GM19324 (cell line): ENCODE data around the gene ZMIZ2.
"Not testable (repeated sequence)": the region's sequence is repeated elsewhere in the genome, so short reads cannot be mapped to it uniquely, and the experiment has no call there.

ENCODE experiments used
- ATAC-seq: cut with Tn5 transposase; IDR thresholded peaks from one replicate; pipeline ENCODE4 v1.9.1; 2021; ENCODE audit warnings: mild to moderate bottlenecking, moderate library complexity; ENCODE audit not compliant: unreplicated experiment, low FRiP score

Gene ZMIZ2

DNA sequence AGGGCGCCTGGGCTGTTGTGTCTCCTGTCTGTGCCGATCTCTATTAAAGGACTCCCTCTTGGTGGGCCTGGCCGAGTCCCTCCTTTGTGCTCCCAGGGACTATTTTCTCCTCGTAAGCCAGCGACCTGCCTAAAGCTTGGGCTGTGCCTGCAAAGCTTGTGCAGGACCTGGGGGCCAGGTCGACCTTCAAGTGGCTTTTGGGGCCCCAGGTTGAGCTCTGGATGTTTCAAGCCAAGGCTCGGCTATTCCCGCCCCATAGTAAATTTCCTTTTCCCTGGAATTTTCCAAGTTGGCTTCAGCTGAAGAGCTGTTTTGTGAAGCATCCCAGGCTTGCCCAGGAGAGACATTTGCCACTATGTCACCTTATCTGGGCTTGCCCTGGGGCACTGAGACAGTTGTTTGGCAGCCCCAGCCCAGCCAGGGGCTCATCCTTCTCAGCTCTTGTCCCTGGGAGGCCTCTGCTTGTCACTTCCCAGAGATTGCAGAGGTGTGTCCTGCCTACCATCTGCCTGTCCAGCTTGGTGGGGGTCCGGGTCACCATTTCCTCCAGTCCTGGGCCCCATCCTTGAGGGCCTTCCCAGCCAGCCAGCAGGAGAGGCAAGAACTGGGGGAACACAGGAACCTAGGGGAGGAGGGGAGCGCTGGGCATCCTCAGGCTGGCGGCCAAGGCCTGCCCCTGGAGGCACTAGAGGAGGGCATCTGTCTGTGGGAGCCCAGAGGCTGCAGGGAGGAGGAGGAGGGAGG lies 20.2 kb downstream of the ZMIZ2 start:
- no peak for ATAC-seq

DNA sequence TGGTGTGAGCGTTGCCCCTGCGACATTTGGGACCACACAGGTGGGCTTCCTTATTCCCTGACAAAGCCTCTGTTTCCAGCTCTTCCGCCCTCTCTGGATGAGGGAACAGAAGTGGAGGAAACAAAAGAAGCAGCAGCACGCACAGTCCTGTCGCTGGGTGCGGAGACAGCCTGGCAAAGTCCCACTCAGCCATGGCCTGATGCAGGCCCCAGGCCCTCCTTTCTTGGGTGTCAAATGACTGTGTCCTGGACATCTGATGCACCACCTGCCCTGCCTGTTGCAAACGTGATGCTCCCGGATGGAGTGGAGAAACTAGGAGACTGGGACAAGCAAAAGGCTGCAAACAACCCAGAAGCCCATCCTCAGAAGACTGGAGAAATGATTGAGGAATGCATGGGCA lies 20.7 kb downstream of the ZMIZ2 start:
- ATAC-seq: no peak

- peak; percentile 60 for ATAC-seq
Measured at GRCh38 chr7:44769776-44770294, 21.2 kb downstream of the ZMIZ2 start.

- no peak for ATAC-seq
Measured at GRCh38 chr7:44771358-44771757, 22.7 kb downstream of the ZMIZ2 start.

GRCh38 chr7:44772440-44772839 lies 23.8 kb downstream of the ZMIZ2 start:
- no peak for ATAC-seq

- no peak for ATAC-seq
Measured at GRCh38 chr7:44772867-44773266, 24.2 kb downstream of the ZMIZ2 start.

DNA sequence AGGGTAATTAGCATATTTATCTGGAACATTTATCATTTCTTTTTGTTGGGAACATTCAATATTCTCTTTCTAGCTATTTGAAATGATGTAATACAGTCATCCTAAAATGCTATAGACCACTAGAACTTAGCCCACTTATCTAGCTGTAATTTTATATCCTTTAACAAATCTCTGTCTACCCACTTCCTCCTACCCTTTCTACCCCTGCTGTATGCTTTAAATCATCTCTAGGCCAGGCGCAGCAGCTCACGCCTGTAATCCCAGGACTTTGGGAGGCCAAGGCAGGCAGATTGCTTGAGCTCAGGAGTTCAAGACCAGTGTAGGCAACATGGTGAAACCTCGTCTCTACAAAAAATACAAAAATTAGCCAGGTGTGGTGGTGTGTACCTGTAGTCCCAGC lies 25.8 kb downstream of the ZMIZ2 start:
- ATAC-seq: not testable (repeated sequence)

DNA sequence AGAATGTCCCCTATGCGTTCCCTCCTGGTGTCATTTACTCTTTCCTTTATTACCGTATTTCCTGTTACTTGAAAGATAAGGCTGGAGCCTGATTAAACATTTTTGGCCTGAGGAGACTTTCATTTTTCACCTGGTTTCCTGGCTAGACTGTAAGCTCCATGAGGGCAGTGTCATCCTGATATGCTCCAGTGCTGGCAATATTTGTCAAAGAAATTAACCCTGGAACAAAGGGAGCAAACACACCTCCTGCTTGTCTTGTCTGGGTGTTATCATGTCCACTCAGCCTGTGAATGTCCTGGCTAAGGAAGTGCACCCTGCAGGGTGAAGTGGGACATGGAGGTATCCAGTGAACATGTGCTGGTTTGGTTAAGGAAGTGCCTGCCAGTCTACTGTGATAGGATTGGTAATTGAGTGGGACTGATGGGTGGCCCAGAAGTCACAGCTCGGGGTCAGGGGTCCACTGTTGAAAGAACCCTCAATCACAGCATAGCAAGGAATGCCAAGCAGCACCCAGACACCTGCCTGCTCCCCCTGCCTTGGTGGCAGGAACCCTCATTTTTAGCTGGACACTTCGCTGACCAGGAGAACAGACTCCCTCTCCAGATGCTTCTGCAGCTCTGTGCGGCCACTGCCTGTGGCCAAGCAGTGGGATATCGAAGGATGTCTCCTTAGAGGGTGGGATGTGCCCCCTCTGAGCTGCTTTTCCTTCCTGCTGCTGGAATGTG lies 26.9 kb downstream of the ZMIZ2 start:
- ATAC-seq: no peak

GRCh38 chr7:44776211-44776610 lies 27.6 kb downstream of the ZMIZ2 start:
- no peak for ATAC-seq

GRCh38 chr7:44782460-44782859 lies 33.8 kb downstream of the ZMIZ2 start:
- ATAC-seq: no peak

DNA sequence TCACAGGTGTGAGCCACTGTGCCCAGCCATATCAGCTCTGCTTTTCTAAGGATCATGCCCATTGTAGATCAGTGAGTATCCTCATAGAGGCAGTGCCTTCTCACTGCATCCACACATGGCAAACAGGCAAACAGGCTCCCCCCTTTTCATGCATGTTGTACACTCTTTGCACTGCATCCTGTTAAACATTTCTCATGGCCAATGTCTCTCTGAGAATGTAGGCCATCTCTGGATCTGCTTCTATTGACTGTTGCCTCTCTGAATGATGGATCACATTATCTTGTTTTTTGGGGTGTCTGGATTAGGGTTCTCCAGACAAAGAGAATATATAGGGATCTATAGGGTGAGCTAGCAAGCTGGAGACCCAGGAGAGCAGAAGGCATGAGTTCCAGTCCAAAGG lies 34.8 kb downstream of the ZMIZ2 start:
- ATAC-seq: no peak

- no peak for ATAC-seq
Measured at GRCh38 chr7:44784364-44784763, 35.7 kb downstream of the ZMIZ2 start.

DNA sequence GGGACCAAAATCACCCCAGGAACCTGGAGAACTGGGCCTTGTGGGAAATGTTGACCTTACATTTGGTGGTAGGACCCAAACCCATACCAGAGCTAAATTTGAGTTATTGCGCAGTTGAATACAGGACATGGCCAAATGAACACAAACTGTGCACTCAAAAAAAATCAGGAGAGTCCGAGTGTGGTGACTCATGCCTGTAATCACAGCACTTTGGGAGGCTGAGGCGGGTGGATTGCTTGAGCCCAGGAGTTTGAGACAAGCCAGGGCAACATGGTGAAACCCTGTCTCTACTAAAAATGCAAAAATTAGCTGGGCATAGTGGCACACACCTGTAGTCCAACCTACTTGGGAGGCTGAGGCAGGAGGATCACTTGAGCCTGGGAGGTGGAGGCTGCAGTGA lies 36.6 kb downstream of the ZMIZ2 start:
- ATAC-seq: not testable (repeated sequence)

DNA sequence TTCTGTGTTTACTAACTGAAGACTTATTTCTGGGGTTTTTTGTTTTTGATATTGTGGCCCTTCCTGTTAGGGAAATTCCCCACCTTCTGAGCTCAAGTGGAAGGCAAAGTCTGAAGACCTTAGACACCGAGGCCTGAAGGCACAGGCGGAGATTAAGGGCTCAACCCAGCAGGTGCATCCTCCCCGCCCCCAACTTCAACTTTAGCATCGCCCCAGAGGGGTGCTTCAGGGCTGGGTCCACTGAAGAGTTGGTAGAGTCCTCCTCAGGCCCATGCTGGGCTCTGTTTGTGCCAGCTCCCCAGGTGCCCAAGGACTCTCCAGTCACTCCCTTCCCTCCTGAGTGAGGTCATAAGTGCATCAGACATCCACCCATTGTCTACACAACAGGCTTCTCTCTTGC lies 38.4 kb downstream of the ZMIZ2 start:
- ATAC-seq: no peak

DNA sequence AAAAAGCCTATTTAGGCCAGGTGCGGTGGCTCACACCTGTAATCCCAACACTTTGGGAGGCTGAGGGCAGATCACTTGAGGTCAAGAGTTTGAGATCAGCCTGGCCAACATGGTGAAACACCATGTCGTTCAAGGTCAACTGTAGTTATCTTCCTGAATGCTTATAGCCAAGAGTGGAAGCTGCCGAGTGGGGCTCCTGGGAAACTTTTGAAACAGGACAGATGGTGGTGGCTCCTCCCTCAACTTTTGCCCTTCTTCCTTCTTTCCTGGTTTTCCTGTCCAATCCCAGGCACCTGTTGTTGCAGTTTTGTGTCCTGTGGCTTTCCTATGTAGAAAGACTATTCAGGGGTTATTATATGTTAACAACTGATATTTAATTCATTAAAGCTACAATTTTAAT lies 39.1 kb downstream of the ZMIZ2 start:
- ATAC-seq: no peak

DNA sequence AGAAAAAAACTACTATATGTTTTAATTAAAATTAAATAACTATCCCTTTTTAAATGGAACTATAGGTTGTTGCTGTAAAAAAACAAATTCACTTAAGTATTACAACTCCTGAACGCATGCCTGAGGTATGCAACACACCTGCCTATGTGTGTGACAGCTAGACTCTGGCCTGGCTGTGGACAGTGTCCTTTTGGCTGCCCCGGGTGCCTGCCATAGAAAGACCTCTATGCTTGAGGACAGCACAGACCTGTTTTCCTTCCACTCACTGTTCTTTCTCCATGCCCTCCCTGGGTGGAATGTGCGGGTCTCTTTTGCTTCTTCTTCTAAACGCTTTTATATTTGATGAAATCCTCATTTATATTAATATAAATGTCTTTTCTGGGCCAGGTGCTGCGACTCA lies 41.3 kb downstream of the ZMIZ2 start:
- no peak for ATAC-seq

DNA sequence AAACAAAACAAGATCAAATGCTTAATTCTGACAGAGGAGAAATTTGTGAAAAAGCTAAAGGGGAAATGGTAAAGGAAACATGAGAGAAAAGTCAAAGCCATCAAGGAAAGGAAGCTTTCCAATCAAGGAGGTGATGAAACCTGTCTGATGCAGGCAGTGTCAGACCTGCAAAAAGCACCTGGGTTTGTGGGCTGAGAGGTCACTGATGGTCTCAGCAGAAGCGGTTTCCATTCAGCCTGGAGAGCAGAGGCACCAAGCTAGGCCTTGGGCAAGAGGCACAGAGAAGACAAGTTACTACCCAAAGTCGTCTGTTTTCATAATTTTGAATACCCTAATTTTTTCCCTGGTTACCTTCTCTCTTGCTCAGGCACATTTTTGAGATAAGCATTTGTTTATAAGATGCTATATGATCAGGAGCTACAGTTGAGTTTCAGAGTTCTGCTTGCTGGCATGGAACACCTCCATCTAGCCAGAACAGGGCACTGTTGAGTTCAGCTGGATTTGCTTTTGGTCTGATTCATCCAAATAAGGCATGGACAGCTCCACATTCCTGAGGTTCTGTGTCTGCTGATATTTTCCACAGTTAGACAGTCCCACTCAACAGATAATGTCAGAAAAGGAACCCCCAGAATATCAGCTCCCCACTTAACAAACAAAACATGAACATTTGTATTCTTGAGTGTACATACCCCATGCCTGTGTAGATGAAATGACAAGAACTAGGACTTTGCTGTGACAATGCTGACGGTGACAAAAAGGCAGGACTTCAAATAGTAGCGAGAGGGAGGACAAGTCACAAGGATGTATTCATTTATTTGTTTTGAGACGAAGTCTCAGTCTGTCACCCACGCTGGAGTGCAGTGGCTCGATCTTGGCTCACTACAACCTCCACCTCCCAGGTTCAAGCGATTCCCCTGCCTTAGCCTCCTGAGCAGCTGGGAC lies 42.9 kb downstream of the ZMIZ2 start:
- ATAC-seq: no peak

- no peak for ATAC-seq
Measured at GRCh38 chr7:44793919-44794318, 45.3 kb downstream of the ZMIZ2 start.

- ATAC-seq: no peak
Measured at GRCh38 chr7:44794331-44794730, 45.7 kb downstream of the ZMIZ2 start.

GRCh38 chr7:44796034-44796503 lies 47.4 kb downstream of the ZMIZ2 start:
- ATAC-seq: peak; percentile 27
